MM.1S (cell line): ENCODE results near the gene CALCR.

Experiments
- EZH2 ChIP-seq: fragments of 300-600 bp; sonication (generic); optimal IDR thresholded peaks from 2 replicates; pipeline ENCODE3; 2017; ENCODE audit warnings: low read depth, mild to moderate bottlenecking, antibody characterized with exemption, low read length, mixed read lengths
- TF ChIP-seq, protein P1 (sequence below): fragments of 300-600 bp; sonication (generic); IDR thresholded peaks from 2 replicates; pipeline ENCODE4 v1.5.1; 2016; ENCODE audit warnings: antibody characterized with exemption, low read length, mixed read lengths

DNA sequence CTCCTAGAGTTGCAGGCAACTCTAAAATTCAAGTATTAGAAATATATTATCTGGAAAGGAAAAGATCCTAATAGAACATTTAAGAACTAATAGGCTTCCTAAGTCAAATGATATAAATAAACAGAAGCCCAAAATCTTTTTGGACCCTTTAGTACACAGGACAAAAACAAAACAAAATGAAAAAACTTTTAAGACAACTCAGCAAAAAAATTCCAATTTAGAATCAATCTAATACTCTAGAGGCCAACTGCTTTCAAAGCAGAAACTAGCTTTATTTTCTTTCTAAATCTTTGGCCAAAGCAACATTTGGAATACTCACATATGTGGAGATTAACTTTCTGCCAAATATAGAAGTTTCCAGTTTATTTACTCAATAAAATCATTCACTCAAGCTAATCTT is 65.2 kb downstream of the CALCR start:
- no peak for TF ChIP-seq EZH2
- TF ChIP-seq, protein P1, sequence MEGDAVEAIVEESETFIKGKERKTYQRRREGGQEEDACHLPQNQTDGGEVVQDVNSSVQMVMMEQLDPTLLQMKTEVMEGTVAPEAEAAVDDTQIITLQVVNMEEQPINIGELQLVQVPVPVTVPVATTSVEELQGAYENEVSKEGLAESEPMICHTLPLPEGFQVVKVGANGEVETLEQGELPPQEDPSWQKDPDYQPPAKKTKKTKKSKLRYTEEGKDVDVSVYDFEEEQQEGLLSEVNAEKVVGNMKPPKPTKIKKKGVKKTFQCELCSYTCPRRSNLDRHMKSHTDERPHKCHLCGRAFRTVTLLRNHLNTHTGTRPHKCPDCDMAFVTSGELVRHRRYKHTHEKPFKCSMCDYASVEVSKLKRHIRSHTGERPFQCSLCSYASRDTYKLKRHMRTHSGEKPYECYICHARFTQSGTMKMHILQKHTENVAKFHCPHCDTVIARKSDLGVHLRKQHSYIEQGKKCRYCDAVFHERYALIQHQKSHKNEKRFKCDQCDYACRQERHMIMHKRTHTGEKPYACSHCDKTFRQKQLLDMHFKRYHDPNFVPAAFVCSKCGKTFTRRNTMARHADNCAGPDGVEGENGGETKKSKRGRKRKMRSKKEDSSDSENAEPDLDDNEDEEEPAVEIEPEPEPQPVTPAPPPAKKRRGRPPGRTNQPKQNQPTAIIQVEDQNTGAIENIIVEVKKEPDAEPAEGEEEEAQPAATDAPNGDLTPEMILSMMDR, result no peak
